T-cell (primary cell): ENCODE results near the gene HSPA4. TPM values are rescaled to one million over a fixed set of nuclear protein-coding genes. Genes with fewer than 3 reads are reported as not detected.
A peak's percentile ranks its signal among the peaks of the same experiment; 100 is the strongest.

ENCODE experiments used
- ATAC-seq, 4 experiments: fragments of 200-7000 bp in 3 of 4; fragments of 150-1000 bp in 1 of 4; cut with Tn5 transposase; replicated peaks in 1 of 4; 1 replicate in 3 of 4; 2 replicates in 1 of 4; pipeline ENCODE4 v1.10.0; 2021; ENCODE audit warnings: moderate library complexity in 3 of 4, mild to moderate bottlenecking in 2 of 4, moderate number of reproducible peaks in 1 of 4
- CTCF ChIA-PET, 2 donors: fragments of 300-600 bp; sonication (Branson Sonifier 250); formaldehyde crosslinking; loops; one replicate each; lab custom pipeline; 2022; ENCODE audit warnings: antibody characterized with exemption in 2 of 2; lab: Charles Lee
- POLR2A ChIA-PET, 2 donors: fragments of 300-600 bp; sonication (Branson Sonifier 250); formaldehyde crosslinking; loops; one replicate each; lab custom pipeline; 2022; ENCODE audit warnings: antibody characterized with exemption in 2 of 2; lab: Charles Lee
- DNase-seq, 35 experiments: peaks; one replicate each; pipeline versions ENCODE4 v3.0.0 to v3.0.0-alpha.2; 2013 to 2023
- H3K27ac ChIP-seq: one replicate; pipeline ENCODE4 v1.5.1; 2013; ENCODE audit warnings: low read length
- H3K27me3 ChIP-seq, 2 experiments: replicated peaks in 1 of 2; 1 replicate in 1 of 2; 2 replicates in 1 of 2; pipeline versions ENCODE4 v1.6.1 to v1.7.0; 2013; ENCODE audit warnings: low read length in 1 of 2, mixed read lengths in 1 of 2; ENCODE audit not compliant: control insufficient read depth in 2 of 2, insufficient read depth in 2 of 2; ENCODE audit errors: extremely low read depth in 1 of 2
- H3K36me3 ChIP-seq, 2 donors: 1 replicate in 1 of 2; 2 replicates in 1 of 2; pipeline versions ENCODE4 v1.6.1 to v1.7.0; 2013; ENCODE audit warnings: low read length in 1 of 2; ENCODE audit not compliant: control insufficient read depth in 2 of 2, insufficient read depth in 1 of 2; ENCODE audit errors: extremely low read depth in 1 of 2
- H3K4me1 ChIP-seq, 2 experiments: 1 replicate in 1 of 2; 2 replicates in 1 of 2; pipeline versions ENCODE4 v1.6.1 to v1.7.0; 2013; ENCODE audit warnings: low read length in 2 of 2, mixed read lengths in 1 of 2; ENCODE audit not compliant: insufficient read depth in 2 of 2, control insufficient read depth in 1 of 2; ENCODE audit errors: extremely low read depth in 1 of 2
- H3K4me3 ChIP-seq, 2 donors: 1 replicate in 1 of 2; 2 replicates in 1 of 2; pipeline versions ENCODE4 v1.5.1 to v1.7.0; 2013; ENCODE audit warnings: mild to moderate bottlenecking in 2 of 2, low read length in 1 of 2, moderate library complexity in 1 of 2; ENCODE audit not compliant: control insufficient read depth in 1 of 2; ENCODE audit errors: extremely low read depth in 1 of 2
- H3K9me3 ChIP-seq: 2 replicates; pipeline ENCODE4 v1.7.0; 2013
- H3K27ac Mint-ChIP-seq, 2 donors: one replicate each; pipeline ENCODE4 v1.8.0; 2020 to 2021; ENCODE audit warnings: mild to moderate bottlenecking in 2 of 2, mixed read lengths in 2 of 2
- H3K27me3 Mint-ChIP-seq, 2 donors: one replicate each; pipeline ENCODE4 v1.8.0; 2021 to 2022; ENCODE audit warnings: mixed read lengths in 2 of 2
- H3K36me3 Mint-ChIP-seq: one replicate; pipeline ENCODE4 v1.8.0; 2021; ENCODE audit warnings: mixed read lengths
- H3K4me1 Mint-ChIP-seq, 3 donors: one replicate each; pipeline ENCODE4 v1.8.0; 2020 to 2022; ENCODE audit warnings: mixed read lengths in 3 of 3, mild to moderate bottlenecking in 1 of 3
- H3K4me3 Mint-ChIP-seq, 3 donors: one replicate each; pipeline ENCODE4 v1.8.0; 2020 to 2022; ENCODE audit warnings: mild to moderate bottlenecking in 3 of 3, mixed read lengths in 3 of 3, moderate library complexity in 3 of 3
- H3K9me3 Mint-ChIP-seq, 3 donors: one replicate each; pipeline ENCODE4 v1.8.0; 2020 to 2022; ENCODE audit warnings: mixed read lengths in 3 of 3
- WGBS: methylation state at CpG from one replicate; pipeline ENCODE4 v1.1.5; 2013; ENCODE audit warnings: missing lambda C conversion rate; ENCODE audit not compliant: insufficient coverage; 5-methylcytosine and 5-hydroxymethylcytosine counted together
- total RNA-seq, 35 experiments: library from RNA in 6 of 35; stranded (reverse) in 6 of 35; fragments of 120-200 nt in 1 of 35; gene quantifications; one replicate each; pipeline versions ENCODE4 v1.2.1 to v1.2.4 and lab custom pipeline; 2013 to 2026

HSPA4 gene
- total RNA-seq, 5 donors from 2014 or later (not counting 1 experiment from before 2014, with no cell fraction given), result 47.0 to 55.3 (median 48.1) TPM

DNA sequence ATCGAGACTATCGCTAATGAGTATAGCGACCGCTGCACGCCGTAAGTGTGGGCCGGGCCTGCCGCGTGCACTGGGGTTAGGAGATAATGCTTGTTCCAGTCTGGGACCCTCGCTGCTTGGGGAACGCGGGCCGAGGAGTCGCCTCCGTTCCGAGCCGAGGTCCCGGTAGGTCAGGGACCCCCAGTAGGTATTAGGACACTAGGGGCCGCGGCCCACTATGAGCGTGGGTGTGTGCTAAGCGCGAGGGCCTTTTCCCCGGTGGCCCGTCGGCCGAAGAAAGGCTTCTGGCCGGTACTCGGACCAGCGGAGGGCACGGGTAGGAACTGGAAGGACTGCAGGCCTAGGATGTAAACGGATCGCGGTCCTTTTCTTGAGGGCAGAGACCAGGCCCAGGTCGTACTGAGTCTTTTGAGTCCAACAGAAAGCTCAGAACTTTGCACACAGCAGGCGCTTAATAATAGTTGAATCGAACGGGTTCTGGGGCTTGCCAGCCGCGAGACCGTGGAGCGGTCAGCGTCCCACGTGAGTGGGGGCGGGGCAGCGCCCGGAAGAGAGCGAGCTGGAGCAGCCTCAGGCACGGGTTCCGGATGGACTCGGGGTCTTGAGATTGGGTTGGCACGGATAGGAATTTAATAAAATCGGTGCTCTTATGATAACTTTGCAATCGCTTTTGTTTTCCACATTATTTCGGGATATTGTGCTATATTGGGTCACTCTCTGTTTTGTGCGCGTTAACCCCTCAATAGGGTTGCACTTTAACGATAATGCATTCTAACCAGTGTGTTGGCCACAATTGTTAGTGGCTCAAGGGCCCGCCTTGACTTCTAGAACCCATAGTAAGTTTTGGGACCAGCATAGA, 733 bp downstream of the HSPA4 start:
- no peaks in the 10 kb centered on the region for H3K27me3 Mint-ChIP-seq
- POLR2A ChIA-PET, result interaction anchor here (0.6 to 1.4 kb wide), 9 partner anchors 17 to 1229 kb away, joined by 3 to 7 read pairs (median 4); partner anchors contain the start of genes AFF4 (in 1 of the 2) and PPP2CA (in 1 of the 2)
- H3K27ac Mint-ChIP-seq, result peak overlapping the region; percentile 98 to 100
- peak in 28 of 35 experiments; percentile 3 to 54 (median 20) for DNase-seq
- Histone ChIP-seq H3K27ac (peak overlapping the region; percentile 100), H3K9me3 (no peaks in the 10 kb centered on the region), H3K4me1 (peaks cover 20 to 47% of the 10 kb centered on the region in 2 experiments), H3K27me3 (peaks cover 0 to 3% of the 10 kb centered on the region in 2 experiments), H3K4me3 (peak overlapping the region; percentile 79 to 89), H3K36me3 (no peaks in the 10 kb centered on the region)
- WGBS, result under 1% methylated on average over 50 of the region's 59 CpGs
- CTCF ChIA-PET, result interaction anchor here in 1 of 2 donors (0.7 kb wide), 1 partner anchor 1398 kb away, joined by 3 read pairs; no protein-coding TSS in a partner anchor
- H3K36me3 Mint-ChIP-seq, result no peaks in the 10 kb centered on the region
- peak in 2 of 4 experiments; percentile 32 to 35 for ATAC-seq
- peaks cover 64 to 70% (median 69%) of the 10 kb centered on the region in 3 donors for H3K4me1 Mint-ChIP-seq
- H3K9me3 Mint-ChIP-seq, result no peaks in the 10 kb centered on the region
- H3K4me3 Mint-ChIP-seq, result peak overlapping the region; percentile 95 to 97 (median 96)

DNA sequence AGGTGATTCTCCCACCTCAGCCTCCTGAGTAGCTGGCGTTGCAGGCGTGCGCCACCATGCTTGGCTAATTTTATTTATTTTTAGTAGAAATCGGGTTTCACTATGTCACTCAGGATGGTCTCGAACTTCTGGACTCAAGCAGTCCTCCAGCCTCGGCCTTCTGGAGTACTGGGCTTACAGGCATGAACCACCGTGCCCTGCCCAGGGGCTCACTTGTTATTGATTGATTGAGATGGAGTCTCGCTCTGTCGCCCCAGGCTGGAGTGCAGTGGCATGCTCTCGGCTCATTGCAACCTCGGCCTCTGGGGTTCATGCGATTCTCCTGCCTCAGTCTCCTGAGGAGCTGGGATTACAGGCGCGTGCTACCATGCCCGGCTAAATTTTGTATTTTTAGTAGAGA, 1.6 kb downstream of the HSPA4 start:
- H3K27ac ChIP-seq, result no peak overlapping the region

DNA sequence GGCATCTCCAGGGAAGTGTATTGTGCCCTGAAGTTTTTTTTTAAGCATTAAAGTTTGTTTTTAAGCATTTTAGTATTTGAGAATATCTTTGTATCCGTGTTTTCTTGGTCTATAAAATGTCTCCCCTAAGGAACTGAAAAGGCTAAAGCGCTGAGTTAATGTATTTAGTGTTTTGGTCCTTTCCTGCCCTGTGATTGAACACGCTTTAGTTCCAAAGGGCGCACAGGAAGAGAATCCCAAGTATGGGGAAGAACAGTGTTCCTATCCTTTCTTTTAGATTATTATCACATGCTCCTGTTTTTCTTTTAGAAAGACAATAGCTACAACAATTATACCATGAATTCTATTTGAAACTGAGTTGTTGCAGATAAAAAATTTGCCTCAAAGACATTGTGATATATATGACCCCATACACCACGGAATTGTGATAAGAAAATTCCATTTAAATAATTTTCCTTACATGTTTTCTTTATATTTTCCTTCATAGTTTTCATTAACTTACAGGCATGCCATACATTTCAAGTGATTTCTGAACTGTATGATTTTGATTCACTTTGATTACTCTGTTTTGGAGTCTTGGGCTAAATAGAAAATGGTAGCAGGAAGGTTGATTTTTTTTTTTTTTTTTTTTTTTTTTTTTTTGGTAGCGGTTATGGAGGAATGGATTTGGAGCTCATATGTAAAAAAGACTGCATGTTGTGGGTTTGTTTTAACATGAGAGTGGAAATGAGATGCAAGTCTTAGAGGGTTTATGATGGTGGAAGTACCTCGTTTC, 3.1 kb downstream of the HSPA4 start:
- H3K9me3 ChIP-seq, result no peaks in the 10 kb centered on the region
- H3K4me1 ChIP-seq, result peaks cover 20 to 59% of the 10 kb centered on the region in 2 experiments
- H3K27me3 ChIP-seq, result peaks cover 0 to 3% of the 10 kb centered on the region in 2 experiments
- no peaks in the 10 kb centered on the region for H3K36me3 Mint-ChIP-seq
- POLR2A ChIA-PET, result interaction anchor here in 1 of 2 donors (0.6 kb wide), 1 partner anchor 1792 kb away, joined by 3 read pairs; no protein-coding TSS in a partner anchor
- DNase-seq (no peak), ATAC-seq (no peak)
- H3K4me3 ChIP-seq, result no peak overlapping the region
- WGBS, result no CpG with 5 or more reads among the region's 7 CpGs
- H3K9me3 Mint-ChIP-seq, result no peaks in the 10 kb centered on the region
- peak overlapping the region; percentile 10 to 96 (median 41) for H3K4me3 Mint-ChIP-seq
- H3K27ac ChIP-seq, result no peak overlapping the region
- peaks cover 74 to 78% (median 76%) of the 10 kb centered on the region in 3 donors for H3K4me1 Mint-ChIP-seq
- no peak overlapping the region for H3K27ac Mint-ChIP-seq
- CTCF ChIA-PET, result interaction anchor here in 1 of 2 donors (0.6 kb wide), 1 partner anchor 16 kb away, joined by 3 read pairs; no protein-coding TSS in a partner anchor
- no peaks in the 10 kb centered on the region for H3K36me3 ChIP-seq
- H3K27me3 Mint-ChIP-seq, result no peaks in the 10 kb centered on the region

More for the DNA sequence above, 1.6 kb downstream of the HSPA4 start:
- CTCF ChIA-PET, result interaction anchor here in 1 of 2 donors (0.6 kb wide), 1 partner anchor 34 kb away, joined by 4 read pairs; no protein-coding TSS in a partner anchor
- no peaks in the 10 kb centered on the region for H3K36me3 Mint-ChIP-seq
- peak overlapping the region; percentile 79 to 89 for H3K4me3 ChIP-seq
- ATAC-seq (no peak), DNase-seq (no peak)
- POLR2A ChIA-PET, result interaction anchor here (0.6 to 0.9 kb wide), 2 partner anchors 28 to 50 kb away, joined by 4 read pairs; no protein-coding TSS in a partner anchor
- H3K4me1 ChIP-seq, result peaks cover 20 to 53% of the 10 kb centered on the region in 2 experiments
- H3K9me3 Mint-ChIP-seq, result no peaks in the 10 kb centered on the region
- H3K27me3 Mint-ChIP-seq, result no peaks in the 10 kb centered on the region
- peaks cover 72 to 79% (median 75%) of the 10 kb centered on the region in 3 donors for H3K4me1 Mint-ChIP-seq
- no peaks in the 10 kb centered on the region for H3K9me3 ChIP-seq
- no peaks in the 10 kb centered on the region for H3K36me3 ChIP-seq
- peak overlapping the region; percentile 95 to 97 (median 96) for H3K4me3 Mint-ChIP-seq
- H3K27me3 ChIP-seq, result peaks cover 0 to 3% of the 10 kb centered on the region in 2 experiments
- H3K27ac Mint-ChIP-seq, result no peak overlapping the region
- WGBS, result 95% methylated on average over 6 of the region's 15 CpGs

DNA sequence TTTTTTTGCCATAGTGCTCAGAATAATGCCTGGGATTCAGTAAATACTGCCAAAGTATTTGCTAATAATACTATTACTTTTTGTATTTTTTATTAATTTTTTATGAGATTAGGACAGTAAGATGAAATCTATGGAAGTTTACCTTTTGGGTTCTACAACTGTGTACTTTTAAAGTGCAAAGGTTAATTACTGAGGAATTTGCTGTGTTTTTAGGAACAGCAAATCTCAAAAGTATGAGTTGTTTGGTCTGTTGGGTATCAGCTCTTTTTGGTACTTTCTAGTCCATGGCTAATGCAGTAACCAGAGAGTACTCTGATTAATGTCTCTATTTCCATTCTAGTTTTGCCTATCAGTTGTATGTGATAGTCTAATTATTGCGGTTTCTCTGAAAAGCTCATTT, 5.1 kb downstream of the HSPA4 start:
- H3K9me3 Mint-ChIP-seq, result no peaks in the 10 kb centered on the region

GRCh38 chr5:133059621-133060020, 7.8 kb downstream of the HSPA4 start:
- Mint-ChIP-seq H3K27me3 (no peaks in the 10 kb centered on the region), H3K27ac (peak overlapping the region in 1 of 2 donors; percentile 7), H3K36me3 (no peaks in the 10 kb centered on the region), H3K4me3 (no peak overlapping the region), H3K9me3 (no peaks in the 10 kb centered on the region), H3K4me1 (peaks cover 61 to 70% (median 67%) of the 10 kb centered on the region in 3 donors)
- DNase-seq (no peak), ATAC-seq (no peak)
- POLR2A ChIA-PET, result interaction anchor here in 1 of 2 donors (0.6 kb wide), 1 partner anchor 1497 kb away, joined by 3 read pairs; no protein-coding TSS in a partner anchor
- CTCF ChIA-PET, result no interaction called here
- H3K9me3 ChIP-seq, result no peaks in the 10 kb centered on the region
- no peaks in the 10 kb centered on the region for H3K27me3 ChIP-seq
- WGBS, result no CpG with 5 or more reads among the region's 3 CpGs
- no peaks in the 10 kb centered on the region for H3K36me3 ChIP-seq
- H3K4me3 ChIP-seq, result no peak overlapping the region
- no peak overlapping the region for H3K27ac ChIP-seq
- peaks cover 9 to 47% of the 10 kb centered on the region in 2 experiments for H3K4me1 ChIP-seq

More for the DNA sequence above, 5.1 kb downstream of the HSPA4 start:
- ChIA-PET CTCF (no interaction called here), POLR2A (interaction anchor here (0.5 to 1.1 kb wide), 3 partner anchors 13 to 120 kb away, joined by 3 to 10 read pairs (median 5); no protein-coding TSS in a partner anchor)
- Histone ChIP-seq H3K27me3 (no peaks in the 10 kb centered on the region), H3K4me3 (no peak overlapping the region), H3K9me3 (no peaks in the 10 kb centered on the region), H3K36me3 (no peaks in the 10 kb centered on the region), H3K27ac (no peak overlapping the region), H3K4me1 (peaks cover 11 to 57% of the 10 kb centered on the region in 2 experiments)
- no peak overlapping the region for H3K27ac Mint-ChIP-seq
- H3K4me3 Mint-ChIP-seq, result no peak overlapping the region
- H3K27me3 Mint-ChIP-seq, result no peaks in the 10 kb centered on the region
- peaks cover 71 to 76% (median 74%) of the 10 kb centered on the region in 3 donors for H3K4me1 Mint-ChIP-seq
- DNase-seq (no peak), ATAC-seq (no peak)
- H3K36me3 Mint-ChIP-seq, result no peaks in the 10 kb centered on the region
- no CpG with 5 or more reads among the region's 1 CpG for WGBS
